Fibroblast of mammary gland (primary cell): ENCODE measurements around the gene PPOX.

Experiments used
- DNase-seq: peaks from one replicate; pipeline ENCODE4 v3.0.0-alpha.2; 2010; ENCODE audit warnings: low read depth
- H3K4me3 ChIP-seq: 2 replicates; pipeline ENCODE4 v1.5.1; 2011; ENCODE audit warnings: low read depth, mild to moderate bottlenecking, low read length, moderate library complexity; ENCODE audit not compliant: control insufficient read depth
- CTCF ChIP-seq: conservative IDR thresholded peaks from 2 replicates; pipeline ENCODE4 v1.5.1; 2011; ENCODE audit warnings: low read depth, low read length, inconsistent platforms; ENCODE audit not compliant: control insufficient read depth, insufficient read depth

Gene PPOX

GRCh38 chr1:161209790-161210409 lies 43.7 kb downstream of the PPOX start:
- H3K4me3 ChIP-seq, result no peak overlapping the region
- peak; percentile 92 for TF ChIP-seq CTCF
- DNase-seq, result peak; percentile 75

- no peak for DNase-seq
- H3K4me3 ChIP-seq, result no peak overlapping the region
- TF ChIP-seq CTCF, result no peak
Measured at GRCh38 chr1:161214369-161214768, 48.1 kb downstream of the PPOX start.

GRCh38 chr1:161215076-161215475 lies 48.9 kb downstream of the PPOX start, which contains the start of gene FCER1G:
FCER1G (plus strand) TSS chr1:161215295; CDS start chr1:161215322, 27 bp downstream.
- no peak within 1 kb of the TSS for H3K4me3 ChIP-seq
- DNase-seq, result no peak
- no peak for TF ChIP-seq CTCF

GRCh38 chr1:161216945-161217712 lies 50.9 kb downstream of the PPOX start:
- DNase-seq, result peak; percentile 97
- TF ChIP-seq CTCF, result no peak
- H3K4me3 ChIP-seq, result peak overlapping the region; percentile 19

- TF ChIP-seq CTCF, result no peak
- no peak for DNase-seq
- H3K4me3 ChIP-seq, result no peak overlapping the region
Measured at GRCh38 chr1:161217831-161218230, 51.6 kb downstream of the PPOX start.

GRCh38 chr1:161218301-161219077 lies 52.3 kb downstream of the PPOX start:
- H3K4me3 ChIP-seq, result no peak overlapping the region

More at GRCh38 chr1:161218301-161219077, 52.3 kb downstream of the PPOX start:
- DNase-seq, result no peak
- no peak for TF ChIP-seq CTCF
